ENCODE data around the gene CCND3. TPM values are rescaled to one million over a fixed set of nuclear protein-coding genes. Genes with fewer than 3 reads are reported as not detected.

CCND3 gene
- total RNA-seq = 10 to 100 TPM; 64.0 to 68.4 TPM
- long read RNA-seq, transcript CCND3-202 (5 exons, 2,133 nt) = minor isoform, 5 of 318 reads
- long read RNA-seq, transcript CCND3-203 (5 exons, 2,085 nt) = major isoform, 242 of 318 reads
- long read RNA-seq, transcript CCND3-204 (4 exons, 1,724 nt) = minor isoform, 5 of 318 reads
- long read RNA-seq, transcript CCND3-205 (4 exons, 1,843 nt) = minor isoform, 5 of 318 reads
- long read RNA-seq, partial matches to known transcripts = 30 of 318 reads
- long read RNA-seq, other reads (novel, unspliced or antisense) = 30 of 318 reads

- DNase-seq = peak; percentile 93 to 97
- peak; percentile 84 for ATAC-seq
- intact Hi-C loops (cut with DNase I, micrococcal nuclease) = no loop called here
Observed at GRCh38 chr6:41941280-41942066, at the start of gene CCND3. Gene CCND3 (minus strand): TSS chr6:41941808. CDS start chr6:41941649, 159 bp downstream.

GRCh38 chr6:41986339-41986738, 44.7 kb upstream of the CCND3 start:
- ATAC-seq (no peak), DNase-seq (no peak)
- intact Hi-C loops (cut with DNase I, micrococcal nuclease) = no loop called here

- ATAC-seq = peak; percentile 77
- intact Hi-C loops (cut with DNase I, micrococcal nuclease) = no loop called here
- DNase-seq = no peak
Observed at GRCh38 chr6:41984623-41985022, 43.0 kb upstream of the CCND3 start.

- DNase-seq (no peak), ATAC-seq (no peak)
- intact Hi-C loops (cut with DNase I, micrococcal nuclease) = no loop called here
Observed at GRCh38 chr6:41976794-41977484, 35.3 kb upstream of the CCND3 start.

- intact Hi-C loops (cut with DNase I, micrococcal nuclease) = no loop called here
- DNase-seq (no peak), ATAC-seq (no peak)
Observed at GRCh38 chr6:41975276-41975675, 33.7 kb upstream of the CCND3 start.

GRCh38 chr6:41974281-41974825, 32.7 kb upstream of the CCND3 start:
- ATAC-seq (no peak), DNase-seq (no peak)
- intact Hi-C loops (cut with DNase I, micrococcal nuclease) = no loop called here

GRCh38 chr6:41972826-41973225, 31.2 kb upstream of the CCND3 start:
- DNase-seq (no peak), ATAC-seq (no peak)
- intact Hi-C loops (cut with DNase I, micrococcal nuclease) = no loop called here

GRCh38 chr6:41970436-41970846, 28.8 kb upstream of the CCND3 start:
- DNase-seq (no peak), ATAC-seq (no peak)
- intact Hi-C loops (cut with DNase I, micrococcal nuclease) = no loop called here

GRCh38 chr6:41967312-41968287, 26.0 kb upstream of the CCND3 start:
- intact Hi-C loops (cut with DNase I, micrococcal nuclease) = no loop called here
- no peak for ATAC-seq
- DNase-seq = no peak

GRCh38 chr6:41966961-41967311, 25.3 kb upstream of the CCND3 start:
- no peak for ATAC-seq
- intact Hi-C loops (cut with DNase I, micrococcal nuclease) = no loop called here
- no peak for DNase-seq

GRCh38 chr6:41966214-41966920, 24.8 kb upstream of the CCND3 start:
- no peak for DNase-seq
- no peak for ATAC-seq
- intact Hi-C loops (cut with DNase I, micrococcal nuclease) = no loop called here

GRCh38 chr6:41965429-41966213, 24.0 kb upstream of the CCND3 start:
- intact Hi-C loops (cut with DNase I, micrococcal nuclease) = no loop called here
- DNase-seq = no peak
- no peak for ATAC-seq

- DNase-seq (no peak), ATAC-seq (no peak)
- intact Hi-C loops (cut with DNase I, micrococcal nuclease) = no loop called here
Observed at GRCh38 chr6:41964201-41964887, 22.7 kb upstream of the CCND3 start.

GRCh38 chr6:41963371-41963770, 21.8 kb upstream of the CCND3 start:
- DNase-seq (no peak), ATAC-seq (no peak)
- intact Hi-C loops (cut with DNase I, micrococcal nuclease) = no loop called here

GRCh38 chr6:41960028-41960427, 18.4 kb upstream of the CCND3 start:
- ATAC-seq (no peak), DNase-seq (no peak)
- intact Hi-C loops (cut with DNase I, micrococcal nuclease) = no loop called here

GRCh38 chr6:41958022-41958856, 16.6 kb upstream of the CCND3 start:
- ATAC-seq = no peak
- DNase-seq = no peak
- intact Hi-C loops (cut with DNase I, micrococcal nuclease) = no loop called here
